GM19438 (cell line): Measurements from ENCODE around the gene EXOC6.

Source experiments
- ATAC-seq: cut with Tn5 transposase; IDR thresholded peaks from one replicate; pipeline ENCODE4 v1.9.1; 2021; ENCODE audit warnings: low read depth; ENCODE audit not compliant: unreplicated experiment

Gene EXOC6

DNA sequence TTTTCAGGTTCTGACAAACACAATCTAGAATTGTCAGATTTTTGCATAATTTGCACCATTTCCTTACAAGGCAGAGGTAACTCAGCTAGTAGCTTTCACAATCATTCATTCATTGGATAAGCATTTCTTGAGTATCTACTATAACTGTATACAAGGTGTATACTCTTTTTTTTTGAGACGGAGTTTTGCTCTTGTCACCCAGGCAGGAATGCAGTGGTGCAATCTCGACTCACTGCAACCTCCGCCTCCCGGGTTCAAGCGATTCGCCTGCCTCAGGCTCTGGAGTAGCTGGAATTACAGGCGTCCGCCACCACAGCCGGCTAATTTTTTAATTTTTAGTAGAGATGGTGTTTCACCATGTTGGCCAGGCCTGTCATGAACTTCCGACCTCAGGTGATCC lies 16.2 kb upstream of the EXOC6 start:
- ATAC-seq: no peak

DNA sequence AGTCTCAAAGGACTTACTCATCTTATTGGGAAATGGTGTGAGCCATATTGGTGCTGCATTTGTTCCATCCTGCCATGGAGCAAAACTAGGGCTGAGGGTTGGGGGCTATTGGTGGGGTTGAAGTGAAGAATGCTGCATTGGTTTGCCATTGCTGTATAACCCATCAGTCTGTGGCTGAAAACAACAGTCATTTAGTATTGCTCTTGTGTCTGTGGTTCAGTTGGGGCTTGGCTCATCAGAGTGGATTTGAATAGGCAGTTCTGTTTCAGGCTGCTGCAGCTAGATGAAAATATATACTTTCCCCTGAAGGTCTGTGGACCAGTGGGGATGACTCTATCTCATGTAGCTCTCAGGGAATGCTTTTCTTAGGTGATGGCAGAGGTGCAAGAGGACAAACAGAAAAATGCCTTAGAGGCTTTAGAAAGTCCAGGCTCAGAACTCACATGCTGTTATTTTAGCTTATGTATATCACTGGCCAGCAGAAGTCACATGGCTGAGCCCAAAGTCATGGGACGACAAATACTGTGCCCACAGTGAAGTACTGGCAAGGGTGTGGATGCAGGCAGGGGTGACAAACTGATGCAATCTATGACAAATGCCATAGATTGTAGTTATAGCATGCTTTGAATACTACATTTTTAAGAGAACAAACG lies 15.2 kb upstream of the EXOC6 start:
- no peak for ATAC-seq

- no peak for ATAC-seq
These were observed 14.0 kb upstream of the EXOC6 start for GRCh38 chr10:92834331-92834730.

- no peak for ATAC-seq
These were observed 13.3 kb upstream of the EXOC6 start for GRCh38 chr10:92834986-92835385.

DNA sequence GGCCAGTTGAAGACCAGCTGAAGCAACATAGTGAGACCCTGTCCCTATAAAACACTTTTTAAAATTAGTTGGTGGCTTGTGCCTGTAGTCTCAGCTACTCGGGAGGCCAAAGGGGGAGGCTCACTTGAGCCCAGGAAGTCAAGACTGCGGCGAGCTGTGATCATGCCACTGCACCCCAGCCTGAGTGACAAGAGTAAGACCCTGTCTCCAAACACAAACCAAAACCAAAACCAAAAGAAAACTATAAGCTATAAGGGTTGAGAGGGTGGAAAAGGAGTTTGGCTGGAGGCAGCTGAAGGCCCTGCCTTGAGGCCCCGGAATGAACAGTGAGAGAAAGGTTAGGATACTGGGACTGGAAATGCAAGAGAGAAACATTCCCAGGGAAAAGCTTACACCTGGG lies 10.9 kb upstream of the EXOC6 start:
- no peak for ATAC-seq

- no peak for ATAC-seq
These were observed 8.9 kb upstream of the EXOC6 start for GRCh38 chr10:92839191-92840085.

DNA sequence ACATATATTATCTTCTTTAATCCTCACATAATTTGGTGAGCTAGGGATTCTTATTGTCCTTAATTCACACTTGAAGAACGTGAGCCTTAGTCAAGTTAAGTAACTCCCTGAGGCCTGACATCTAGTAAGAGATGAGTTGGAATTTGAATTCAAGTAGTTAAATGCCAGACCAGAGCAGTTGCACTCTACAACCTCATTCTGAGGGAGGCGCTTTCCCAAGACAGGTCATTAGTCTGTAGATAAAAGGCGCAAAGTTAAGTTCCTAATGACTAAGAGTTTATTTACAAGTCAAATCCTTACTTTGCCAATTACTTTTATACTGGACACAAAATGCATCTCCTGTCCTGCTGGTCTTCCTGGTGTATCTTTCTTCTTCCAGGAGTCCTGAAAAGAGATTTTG lies 3.6 kb upstream of the EXOC6 start:
- no peak for ATAC-seq

DNA sequence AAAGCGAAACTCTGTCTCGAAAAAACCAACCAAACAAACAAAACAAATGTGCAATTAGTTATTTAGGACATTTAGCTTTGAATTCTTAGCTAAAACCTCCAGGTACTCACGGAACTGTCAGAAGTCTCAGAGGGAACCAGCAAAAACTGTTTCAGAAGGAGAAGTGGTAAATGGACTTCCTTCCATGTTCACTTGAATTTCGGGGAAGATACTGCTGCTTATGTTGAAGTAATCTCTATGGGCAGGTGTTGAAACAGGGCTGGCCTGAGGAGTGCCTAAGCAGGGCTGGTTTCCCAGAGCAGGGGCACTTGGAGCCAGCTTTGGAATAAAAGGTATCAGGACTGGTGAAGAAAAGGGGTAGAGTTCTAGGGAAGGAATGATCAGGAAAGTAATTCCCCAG lies 2.4 kb upstream of the EXOC6 start:
- no peak for ATAC-seq

GRCh38 chr10:92846344-92846743 lies 2.0 kb upstream of the EXOC6 start:
- no peak for ATAC-seq

DNA sequence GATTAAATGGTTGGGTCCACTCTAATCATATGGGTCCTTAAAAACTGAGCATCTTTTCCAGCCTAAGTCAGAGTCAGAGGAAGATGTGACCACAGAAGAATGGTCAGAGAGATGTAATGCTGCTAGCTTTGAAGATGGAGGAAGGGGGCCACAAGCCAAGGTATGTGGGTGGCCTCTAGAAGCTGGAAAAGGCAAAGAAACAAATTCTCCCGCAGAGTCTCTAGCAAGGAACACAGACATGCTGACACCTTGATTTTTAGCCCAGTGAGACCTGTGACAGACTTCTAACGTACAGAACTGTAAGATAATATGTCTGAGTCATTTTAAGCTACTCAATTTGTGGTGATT lies 1.5 kb upstream of the EXOC6 start:
- ATAC-seq: no peak

GRCh38 chr10:92847202-92847864 lies 987 bp upstream of the EXOC6 start:
- ATAC-seq: no peak

- no peak for ATAC-seq
These were observed 281 bp upstream of the EXOC6 start for GRCh38 chr10:92848037-92848440.

DNA sequence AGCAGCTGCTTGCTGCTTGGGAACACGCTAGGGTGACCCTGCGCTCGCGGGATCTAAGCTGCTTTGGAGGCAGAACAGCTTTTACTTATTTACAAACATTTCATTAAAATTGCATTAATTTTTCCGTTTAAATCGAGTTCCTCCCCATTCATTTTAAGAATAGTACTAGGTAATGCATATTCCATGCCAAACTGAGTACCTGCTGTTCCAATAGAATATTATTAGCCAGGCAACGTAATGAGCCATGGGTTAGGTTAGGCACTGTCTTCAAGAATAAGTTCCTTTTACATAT lies 860 bp downstream of the EXOC6 start:
- no peak for ATAC-seq

DNA sequence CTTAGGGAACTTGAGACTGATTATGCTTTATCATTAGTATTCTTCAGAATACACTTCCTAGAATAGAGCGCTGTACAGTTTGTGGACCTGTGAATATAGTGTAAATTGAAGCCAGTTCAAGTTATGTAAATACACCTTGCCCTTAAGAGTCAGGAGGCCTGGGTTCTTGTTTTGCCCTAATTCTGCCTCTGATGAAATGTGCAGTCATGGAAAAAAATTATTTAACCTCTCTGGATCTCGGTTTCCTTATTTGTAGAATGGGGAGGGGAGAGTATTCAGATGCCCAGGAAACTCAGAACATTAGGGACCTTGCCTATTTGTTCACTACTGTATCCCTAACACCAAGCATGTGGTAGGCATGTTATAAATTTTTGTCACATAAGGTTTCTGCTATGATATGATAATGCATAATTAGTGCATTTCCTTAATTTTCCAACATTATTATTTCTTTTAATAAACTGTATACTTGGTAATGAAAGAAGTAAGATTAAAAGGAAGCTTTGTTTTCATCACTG lies 1.3 kb downstream of the EXOC6 start:
- ATAC-seq: no peak

DNA sequence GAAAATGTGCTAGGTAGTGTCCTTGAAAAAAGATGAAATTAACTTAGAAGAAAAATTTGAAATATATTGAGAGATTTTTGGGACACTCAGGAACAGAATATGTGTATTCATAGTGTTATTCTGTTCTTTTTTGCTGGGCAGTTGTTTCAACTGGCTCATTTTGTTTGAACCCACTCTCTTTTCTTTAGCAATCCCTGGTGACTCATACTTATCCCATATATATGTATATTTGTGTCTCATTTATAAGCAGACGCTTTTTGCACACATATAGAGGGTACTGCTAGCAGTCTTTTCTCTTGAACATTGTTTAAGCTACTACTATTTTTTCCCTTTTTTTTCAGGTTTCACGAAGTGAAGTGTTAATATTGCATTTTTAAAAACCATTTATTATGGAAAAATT lies 1.9 kb downstream of the EXOC6 start:
- no peak for ATAC-seq

GRCh38 chr10:92851003-92851402 lies 2.7 kb downstream of the EXOC6 start:
- no peak for ATAC-seq

GRCh38 chr10:92855560-92855959 lies 7.2 kb downstream of the EXOC6 start:
- no peak for ATAC-seq

- no peak for ATAC-seq
These were observed 9.7 kb downstream of the EXOC6 start for GRCh38 chr10:92857904-92858514.

DNA sequence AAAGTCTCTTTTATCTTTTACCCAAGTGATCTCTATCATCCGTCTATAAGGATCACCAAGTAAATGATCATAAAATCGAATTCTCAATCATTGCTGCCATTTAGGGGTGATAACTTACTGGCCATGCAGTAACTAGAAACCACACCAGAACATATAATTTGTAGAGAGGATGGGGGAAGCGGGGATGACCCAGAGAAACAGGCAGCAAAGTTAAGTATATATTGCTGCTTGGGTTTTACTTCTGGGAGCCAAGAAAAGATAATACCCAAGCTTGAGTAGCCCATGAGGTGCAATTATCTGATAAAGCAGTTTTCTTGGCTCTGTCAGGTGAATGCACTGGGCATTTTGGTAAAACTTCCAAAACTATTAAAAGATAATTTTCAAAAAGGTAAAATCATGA lies 18.9 kb downstream of the EXOC6 start:
- no peak for ATAC-seq

DNA sequence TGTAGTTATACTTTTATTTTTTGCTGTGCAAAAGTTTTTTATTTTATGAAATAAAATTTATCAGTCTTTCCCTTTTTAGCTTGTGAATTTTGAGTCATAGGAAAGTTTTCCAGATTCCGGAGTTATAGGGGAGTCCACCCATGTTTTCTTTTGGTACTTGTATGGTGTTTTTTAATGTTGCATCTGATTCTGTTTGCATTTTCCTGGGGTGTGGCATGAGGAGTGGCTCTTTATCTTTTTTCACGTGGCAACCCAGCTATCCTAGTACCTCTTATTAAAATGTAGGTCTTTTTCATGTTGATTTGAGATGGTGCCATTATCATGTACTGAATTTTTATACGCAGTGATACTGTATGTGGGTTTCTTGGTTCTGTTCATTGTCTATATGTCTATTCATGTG lies 19.7 kb downstream of the EXOC6 start:
- ATAC-seq: no peak

DNA sequence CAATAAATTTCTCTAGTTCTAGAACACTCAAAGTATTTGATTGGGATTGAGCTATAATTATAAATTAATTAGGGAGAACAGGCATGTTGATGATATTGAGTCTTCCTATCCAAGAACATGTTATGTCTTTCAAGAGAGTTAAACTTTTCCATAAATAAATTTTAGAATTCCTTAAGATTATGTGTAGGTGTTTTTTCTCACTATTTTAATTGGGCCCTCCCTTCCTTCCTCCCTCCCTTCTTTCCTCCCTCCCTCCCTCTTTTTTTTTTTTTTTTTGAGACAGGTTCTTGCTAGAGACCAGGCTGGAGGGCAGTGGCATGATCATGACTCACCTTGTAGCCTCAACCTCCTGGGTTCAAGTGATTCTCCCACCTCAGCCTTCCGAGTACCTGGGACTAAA lies 20.2 kb downstream of the EXOC6 start:
- ATAC-seq: no peak
